Testis (tissue), 2 donors: Measurements from ENCODE around the gene TPD52L3.

ENCODE experiments used
- CTCF ChIP-seq, 3 experiments: fragments of 450-650 bp in 2 of 3; fragments of 200-600 bp in 1 of 3; sonication (generic) in 1 of 3; IDR thresholded peaks; one replicate each; pipeline ENCODE4 v1.5.1; 2016 to 2019; ENCODE audit warnings: antibody characterized with exemption in 3 of 3, mild to moderate bottlenecking in 2 of 3, moderate library complexity in 1 of 3
- POLR2A ChIP-seq: fragments of 450-650 bp; IDR thresholded peaks from one replicate; pipeline ENCODE4 v1.6.1; 2017; ENCODE audit warnings: antibody characterized with exemption, mild to moderate bottlenecking, moderate library complexity

GRCh38 chr9:6301858-6302257, 26.3 kb upstream of the TPD52L3 start:
- TF ChIP-seq CTCF (IDR thresholded peaks at IDR 0.05) (no peak), POLR2A (no peak)
